Measurements from ENCODE around the gene FBXL13. TPM values are rescaled to one million over a fixed set of nuclear protein-coding genes. Genes with fewer than 3 reads are reported as not detected.

FBXL13 gene
- total and polyA plus RNA-seq, 5 donors from 2014 or later, result 0.19 to 0.42 TPM; not detected in 3

DNA sequence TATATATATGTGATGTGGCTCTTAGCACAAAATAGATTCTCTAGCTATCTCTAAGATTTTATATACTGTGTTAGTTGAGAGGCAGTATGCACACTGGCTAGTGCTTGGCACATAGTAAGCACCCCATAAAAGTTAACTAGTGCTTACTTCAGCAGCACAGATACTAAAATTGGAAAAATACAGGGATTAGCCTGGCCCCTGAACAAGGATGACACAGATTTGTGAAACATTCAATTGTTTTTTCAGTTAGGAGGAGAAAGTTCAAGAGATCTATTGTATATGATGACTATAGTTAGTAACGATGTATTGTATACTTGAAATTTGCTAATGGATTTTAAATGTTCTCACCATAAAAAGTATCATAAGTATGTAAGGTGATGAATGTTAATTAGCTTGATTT, 240.1 kb downstream of the FBXL13 start:
- peaks cover 50% of the 10 kb centered on the region for H3K36me3 Mint-ChIP-seq
- H3K27me3 ChIP-seq (ENCODE audit: control insufficient read depth, insufficient read depth, low read length), result no peaks in the 10 kb centered on the region
- no peaks in the 10 kb centered on the region for H3K36me3 ChIP-seq (ENCODE audit: control insufficient read depth, insufficient read depth, low read length)
- H3K27ac ChIP-seq (ENCODE audit: insufficient read depth, low read length, poor library complexity, severe bottlenecking), result no peak overlapping the region
- peaks cover 0 to 6% (median 4%) of the 10 kb centered on the region in 4 donors for H3K4me1 Mint-ChIP-seq
- H3K4me1 ChIP-seq (ENCODE audit: control insufficient read depth, insufficient read depth, low read length, poor library complexity, severe bottlenecking), result peaks cover 5% of the 10 kb centered on the region
- H3K27ac Mint-ChIP-seq, result no peak overlapping the region
- H3K9me3 ChIP-seq (ENCODE audit: control insufficient read depth in 2 of 2, low read length in 2 of 2), result no peaks in the 10 kb centered on the region
- H3K4me3 Mint-ChIP-seq, result no peak overlapping the region
- H3K27me3 Mint-ChIP-seq, result peaks cover 5% of the 10 kb centered on the region
- ATAC-seq (ENCODE audit: low read depth in 2 of 2) (no peak), DNase-seq (no peak)
- peaks cover 0 to 2% (median 0%) of the 10 kb centered on the region in 7 donors for H3K9me3 Mint-ChIP-seq
- no peak overlapping the region for H3K4me3 ChIP-seq (ENCODE audit: low read depth, low read length)

DNA sequence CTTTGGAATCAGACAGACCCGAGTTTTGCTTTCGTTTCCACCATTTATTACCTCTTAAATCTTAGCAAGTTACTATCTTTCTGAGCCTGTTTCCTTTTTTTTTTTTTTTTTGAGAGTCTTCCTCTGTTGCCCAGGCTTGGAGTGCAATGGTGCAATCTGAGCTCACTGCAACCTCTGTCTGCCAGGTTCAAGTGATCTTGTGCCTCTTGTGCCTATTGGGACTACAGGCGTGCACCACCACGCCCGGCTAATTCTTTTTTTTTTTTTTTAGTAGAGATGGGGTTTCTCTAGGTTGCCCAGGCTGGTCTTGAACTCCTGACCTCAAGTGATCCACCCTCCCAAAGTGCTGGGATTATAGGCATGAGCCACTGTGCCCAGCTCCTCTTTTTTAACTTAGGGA, 241.3 kb downstream of the FBXL13 start:
- H3K4me1 ChIP-seq (ENCODE audit: control insufficient read depth, insufficient read depth, low read length, poor library complexity, severe bottlenecking), result peaks cover 5% of the 10 kb centered on the region
- no peak overlapping the region for H3K4me3 Mint-ChIP-seq
- H3K36me3 Mint-ChIP-seq, result peaks cover 49% of the 10 kb centered on the region
- H3K27me3 ChIP-seq (ENCODE audit: control insufficient read depth, insufficient read depth, low read length), result no peaks in the 10 kb centered on the region
- H3K27ac Mint-ChIP-seq, result no peak overlapping the region
- H3K36me3 ChIP-seq (ENCODE audit: control insufficient read depth, insufficient read depth, low read length), result peaks cover 5% of the 10 kb centered on the region
- H3K27me3 Mint-ChIP-seq, result peaks cover 5% of the 10 kb centered on the region
- H3K27ac ChIP-seq (ENCODE audit: insufficient read depth, low read length, poor library complexity, severe bottlenecking), result no peak overlapping the region
- peaks cover 0 to 2% (median 0%) of the 10 kb centered on the region in 7 donors for H3K9me3 Mint-ChIP-seq
- ATAC-seq (ENCODE audit: low read depth in 2 of 2) (no peak), DNase-seq (no peak)
- no peaks in the 10 kb centered on the region for H3K9me3 ChIP-seq (ENCODE audit: control insufficient read depth in 2 of 2, low read length in 2 of 2)
- H3K4me3 ChIP-seq (ENCODE audit: low read depth, low read length), result no peak overlapping the region
- peaks cover 0 to 6% (median 4%) of the 10 kb centered on the region in 4 donors for H3K4me1 Mint-ChIP-seq

DNA sequence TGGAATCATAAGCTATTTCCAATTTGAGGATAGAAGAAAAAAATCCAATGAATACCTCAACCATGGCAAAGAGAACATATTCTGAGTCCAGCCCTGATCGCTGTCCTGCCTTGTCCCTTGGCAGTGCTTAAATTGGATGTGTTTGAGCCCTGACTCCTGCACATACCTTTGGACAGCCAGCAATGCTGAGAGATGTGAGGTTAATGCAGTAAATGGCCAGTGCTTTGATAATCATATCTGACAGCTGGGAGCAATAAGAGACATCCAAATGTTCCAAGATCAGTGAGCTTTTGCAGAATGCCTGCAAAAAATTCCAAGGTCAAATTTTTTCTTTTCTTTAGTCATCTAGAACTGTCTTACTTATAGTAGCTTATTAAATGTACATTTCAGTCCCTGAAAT, 241.9 kb downstream of the FBXL13 start:
- Histone ChIP-seq H3K36me3 (ENCODE audit: control insufficient read depth, insufficient read depth, low read length) (peaks cover 5% of the 10 kb centered on the region), H3K4me3 (ENCODE audit: low read depth, low read length) (no peak overlapping the region), H3K27me3 (ENCODE audit: control insufficient read depth, insufficient read depth, low read length) (no peaks in the 10 kb centered on the region), H3K27ac (ENCODE audit: insufficient read depth, low read length, poor library complexity, severe bottlenecking) (no peak overlapping the region), H3K4me1 (ENCODE audit: control insufficient read depth, insufficient read depth, low read length, poor library complexity, severe bottlenecking) (peaks cover 5% of the 10 kb centered on the region), H3K9me3 (ENCODE audit: control insufficient read depth in 2 of 2, low read length in 2 of 2) (no peaks in the 10 kb centered on the region)
- H3K36me3 Mint-ChIP-seq, result peaks cover 49% of the 10 kb centered on the region
- peaks cover 5% of the 10 kb centered on the region for H3K27me3 Mint-ChIP-seq
- H3K4me3 Mint-ChIP-seq, result no peak overlapping the region
- DNase-seq (no peak), ATAC-seq (ENCODE audit: low read depth in 2 of 2) (no peak)
- peaks cover 0 to 2% (median 0%) of the 10 kb centered on the region in 7 donors for H3K9me3 Mint-ChIP-seq
- H3K4me1 Mint-ChIP-seq, result peaks cover 0 to 6% (median 4%) of the 10 kb centered on the region in 4 donors
- H3K27ac Mint-ChIP-seq, result no peak overlapping the region

- peaks cover 3% of the 10 kb centered on the region for H3K4me1 ChIP-seq (ENCODE audit: control insufficient read depth, insufficient read depth, low read length, poor library complexity, severe bottlenecking)
Observed at GRCh38 chr7:102830197-102830596, 244.4 kb downstream of the FBXL13 start.

GRCh38 chr7:102829075-102829474, 245.5 kb downstream of the FBXL13 start:
- no peak overlapping the region for H3K4me3 Mint-ChIP-seq
- H3K27me3 ChIP-seq (ENCODE audit: control insufficient read depth, insufficient read depth, low read length), result no peaks in the 10 kb centered on the region
- H3K9me3 Mint-ChIP-seq, result no peaks in the 10 kb centered on the region
- ATAC-seq (ENCODE audit: low read depth in 2 of 2) (no peak), DNase-seq (no peak)
- peaks cover 40% of the 10 kb centered on the region for H3K36me3 Mint-ChIP-seq
- no peak overlapping the region for H3K27ac Mint-ChIP-seq
- no peak overlapping the region for H3K27ac ChIP-seq (ENCODE audit: insufficient read depth, low read length, poor library complexity, severe bottlenecking)
- H3K9me3 ChIP-seq (ENCODE audit: control insufficient read depth in 2 of 2, low read length in 2 of 2), result no peaks in the 10 kb centered on the region
- no peak overlapping the region for H3K4me3 ChIP-seq (ENCODE audit: low read depth, low read length)
- H3K27me3 Mint-ChIP-seq, result no peaks in the 10 kb centered on the region
- no peaks in the 10 kb centered on the region for H3K4me1 Mint-ChIP-seq
- no peaks in the 10 kb centered on the region for H3K4me1 ChIP-seq (ENCODE audit: control insufficient read depth, insufficient read depth, low read length, poor library complexity, severe bottlenecking)
- H3K36me3 ChIP-seq (ENCODE audit: control insufficient read depth, insufficient read depth, low read length), result peaks cover 8% of the 10 kb centered on the region

More at GRCh38 chr7:102830197-102830596, 244.4 kb downstream of the FBXL13 start:
- H3K4me3 Mint-ChIP-seq, result no peak overlapping the region
- H3K36me3 Mint-ChIP-seq, result peaks cover 44% of the 10 kb centered on the region
- no peak overlapping the region for H3K27ac ChIP-seq (ENCODE audit: insufficient read depth, low read length, poor library complexity, severe bottlenecking)
- no peak overlapping the region for H3K27ac Mint-ChIP-seq
- H3K36me3 ChIP-seq (ENCODE audit: control insufficient read depth, insufficient read depth, low read length), result peaks cover 8% of the 10 kb centered on the region
- H3K4me3 ChIP-seq (ENCODE audit: low read depth, low read length), result no peak overlapping the region
- DNase-seq (no peak), ATAC-seq (ENCODE audit: low read depth in 2 of 2) (no peak)
- no peaks in the 10 kb centered on the region for H3K27me3 Mint-ChIP-seq
- no peaks in the 10 kb centered on the region for H3K27me3 ChIP-seq (ENCODE audit: control insufficient read depth, insufficient read depth, low read length)
- peaks cover 0 to 2% (median 0%) of the 10 kb centered on the region in 7 donors for H3K9me3 Mint-ChIP-seq
- H3K9me3 ChIP-seq (ENCODE audit: control insufficient read depth in 2 of 2, low read length in 2 of 2), result no peaks in the 10 kb centered on the region
- peaks cover 0 to 4% (median 3%) of the 10 kb centered on the region in 4 donors for H3K4me1 Mint-ChIP-seq

DNA sequence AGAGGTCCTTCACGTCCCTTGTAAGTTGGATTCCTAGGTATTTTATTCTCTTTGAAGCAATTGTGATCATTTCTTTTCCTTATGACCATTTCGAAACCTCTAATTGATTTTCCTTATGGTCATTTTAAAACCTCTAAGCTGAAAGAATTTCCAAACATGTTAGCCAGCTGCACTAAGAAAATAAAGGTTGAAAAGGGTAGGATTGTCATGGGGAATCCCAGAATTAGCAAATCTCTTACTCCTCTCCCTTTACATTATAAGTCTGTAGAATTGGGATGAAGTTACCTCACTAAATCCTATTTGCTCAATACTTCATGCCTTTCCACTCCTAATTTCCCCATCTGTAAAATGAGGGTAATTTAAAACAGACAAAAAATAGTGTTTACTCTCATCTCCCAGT, 246.3 kb downstream of the FBXL13 start:
- no peak overlapping the region for H3K27ac ChIP-seq (ENCODE audit: insufficient read depth, low read length, poor library complexity, severe bottlenecking)
- no peaks in the 10 kb centered on the region for H3K4me1 ChIP-seq (ENCODE audit: control insufficient read depth, insufficient read depth, low read length, poor library complexity, severe bottlenecking)
- peaks cover 8% of the 10 kb centered on the region for H3K36me3 ChIP-seq (ENCODE audit: control insufficient read depth, insufficient read depth, low read length)
- ATAC-seq (ENCODE audit: low read depth in 2 of 2) (no peak), DNase-seq (no peak)
- H3K4me3 ChIP-seq (ENCODE audit: low read depth, low read length), result no peak overlapping the region
- H3K27ac Mint-ChIP-seq, result no peak overlapping the region
- no peaks in the 10 kb centered on the region for H3K9me3 ChIP-seq (ENCODE audit: control insufficient read depth in 2 of 2, low read length in 2 of 2)
- H3K4me1 Mint-ChIP-seq, result no peaks in the 10 kb centered on the region
- peaks cover 44% of the 10 kb centered on the region for H3K36me3 Mint-ChIP-seq
- no peak overlapping the region for H3K4me3 Mint-ChIP-seq
- H3K27me3 Mint-ChIP-seq, result no peaks in the 10 kb centered on the region
- no peaks in the 10 kb centered on the region for H3K9me3 Mint-ChIP-seq
- no peaks in the 10 kb centered on the region for H3K27me3 ChIP-seq (ENCODE audit: control insufficient read depth, insufficient read depth, low read length)

DNA sequence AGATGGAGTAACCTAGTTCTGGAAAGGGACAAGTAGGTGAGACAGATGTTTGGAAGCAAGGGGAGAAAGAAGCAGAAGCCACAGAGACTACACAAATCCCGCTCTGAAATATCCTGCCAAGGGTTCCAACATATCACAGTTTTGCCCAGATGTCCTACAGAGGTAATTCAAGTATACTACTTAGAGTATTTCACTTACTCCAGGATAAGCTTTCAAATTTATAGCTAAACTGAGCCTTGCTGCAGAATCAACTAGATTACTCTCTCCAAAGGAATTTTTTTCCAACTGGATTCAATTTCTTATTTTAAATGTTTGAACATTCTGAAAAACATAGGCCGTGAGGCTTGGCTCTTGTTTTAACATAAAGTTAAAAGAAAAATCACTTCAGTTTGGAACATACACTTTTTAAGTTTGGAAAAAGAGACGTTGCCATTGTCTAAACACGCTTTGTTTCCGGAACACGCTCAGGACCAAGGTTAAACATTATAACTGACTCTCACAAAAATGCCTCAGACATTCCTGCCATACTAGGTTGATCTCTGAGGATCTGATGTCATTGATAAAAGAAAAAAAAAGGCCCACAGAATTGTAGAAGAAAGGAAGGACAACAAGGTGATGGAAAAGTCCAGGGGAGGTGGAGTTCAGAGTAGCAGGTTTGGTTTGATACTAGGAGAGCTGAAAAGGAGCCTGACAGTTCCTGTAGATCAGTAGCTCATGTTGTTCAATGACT, 251.0 kb downstream of the FBXL13 start:
- H3K9me3 ChIP-seq (ENCODE audit: control insufficient read depth in 2 of 2, low read length in 2 of 2), result no peaks in the 10 kb centered on the region
- H3K27ac ChIP-seq (ENCODE audit: insufficient read depth, low read length, poor library complexity, severe bottlenecking), result no peak overlapping the region
- no peak for DNase-seq
- Mint-ChIP-seq H3K36me3 (peaks cover 34% of the 10 kb centered on the region), H3K9me3 (no peaks in the 10 kb centered on the region), H3K4me3 (no peak overlapping the region), H3K27me3 (no peaks in the 10 kb centered on the region), H3K27ac (no peak overlapping the region), H3K4me1 (no peaks in the 10 kb centered on the region)
- H3K36me3 ChIP-seq (ENCODE audit: control insufficient read depth, insufficient read depth, low read length), result peaks cover 12% of the 10 kb centered on the region
- H3K4me3 ChIP-seq (ENCODE audit: low read depth, low read length), result no peak overlapping the region
- ATAC-seq (ENCODE audit: low read depth in 2 of 2), result no peak
- H3K27me3 ChIP-seq (ENCODE audit: control insufficient read depth, insufficient read depth, low read length), result no peaks in the 10 kb centered on the region
- no peaks in the 10 kb centered on the region for H3K4me1 ChIP-seq (ENCODE audit: control insufficient read depth, insufficient read depth, low read length, poor library complexity, severe bottlenecking)
